Measurements from ENCODE around the gene RAB12.
"Not testable (repeated sequence)": the region's sequence is repeated elsewhere in the genome, so short reads cannot be mapped to it uniquely, and the experiment has no call there.

The RAB12 gene

DNA sequence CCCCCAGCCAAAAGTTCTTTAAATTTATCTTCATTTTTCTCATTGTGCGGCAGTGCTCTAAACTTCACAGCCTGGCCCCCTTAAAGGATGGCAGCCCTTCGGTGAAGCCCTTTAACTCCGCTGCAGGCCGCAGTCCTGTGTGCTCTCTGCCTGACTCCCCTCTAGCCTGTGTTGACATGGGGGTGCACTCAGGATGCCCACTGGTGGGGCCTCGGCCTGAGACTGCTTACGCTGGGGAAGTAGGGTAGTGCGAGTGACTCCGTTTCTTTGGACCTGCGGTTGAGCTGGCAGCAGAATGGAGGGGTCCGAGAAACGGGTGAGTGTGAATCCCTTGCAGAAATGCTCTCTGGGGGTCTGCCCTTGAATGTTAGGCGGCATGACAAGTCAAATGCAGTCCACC is 5.6 kb downstream of the RAB12 start:
- no peak for DNase-seq

- no peak for DNase-seq
These were observed 6.3 kb downstream of the RAB12 start for GRCh38 chr18:8615397-8616027.

- DNase-seq = no peak
These were observed 6.8 kb downstream of the RAB12 start for GRCh38 chr18:8616028-8616401.

DNA sequence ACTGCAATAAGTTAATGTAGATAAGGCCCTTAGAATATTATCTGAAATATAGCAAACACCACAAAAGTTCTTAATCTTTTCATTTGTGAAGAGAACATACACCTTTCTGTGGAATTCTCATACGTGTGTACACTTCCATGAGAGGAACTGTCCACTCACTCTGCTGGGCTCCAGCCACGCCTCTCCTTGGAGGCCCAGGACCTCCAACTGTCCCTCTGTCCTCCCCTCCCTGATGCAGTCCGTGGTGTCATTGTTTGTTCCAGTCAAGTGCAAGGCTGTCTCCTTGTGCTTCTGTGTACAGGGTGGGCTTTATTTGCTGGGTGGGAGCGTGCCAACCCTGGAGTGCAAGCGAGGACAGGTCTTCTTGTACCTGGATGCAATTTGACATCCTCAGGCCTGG is 8.7 kb downstream of the RAB12 start:
- DNase-seq = no peak

GRCh38 chr18:8619041-8619440 is 9.8 kb downstream of the RAB12 start:
- no peak for DNase-seq

DNA sequence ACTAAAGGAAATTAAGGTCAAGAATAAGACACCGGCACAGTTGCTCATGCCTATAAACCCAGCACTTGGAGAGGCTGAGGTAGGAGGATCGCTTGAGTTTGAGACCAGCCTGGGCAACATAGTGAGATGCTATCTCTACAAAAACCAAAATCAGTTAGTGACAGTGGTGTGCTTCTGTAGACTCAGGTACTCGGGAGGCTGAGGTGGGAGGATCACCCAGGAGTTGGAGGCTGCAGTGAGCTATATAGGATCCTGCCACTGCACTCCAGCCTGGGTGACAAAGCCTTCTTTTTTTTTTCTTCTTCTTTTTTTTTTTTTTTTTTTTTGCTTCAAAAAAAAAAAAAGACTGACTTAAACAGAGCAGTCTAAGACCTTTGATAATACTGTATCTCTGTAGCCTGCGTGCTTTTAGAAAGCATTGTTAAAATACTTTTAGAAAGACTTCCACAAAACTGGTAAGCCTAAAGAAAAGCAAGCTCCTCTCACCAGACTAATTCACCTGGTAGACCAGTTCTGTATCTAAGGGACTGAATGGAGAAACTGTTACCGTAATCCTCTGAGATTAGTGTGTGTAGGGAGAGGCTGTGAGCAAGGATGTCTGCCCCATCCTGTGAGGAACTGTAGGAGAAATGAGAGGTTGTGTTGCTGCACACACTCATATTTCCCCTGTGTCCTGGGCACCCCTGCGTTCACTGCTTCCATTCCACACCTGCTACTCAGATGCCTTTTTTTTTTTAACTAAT is 10.8 kb downstream of the RAB12 start:
- no peak for DNase-seq

- no peak for DNase-seq
These were observed 11.6 kb downstream of the RAB12 start for GRCh38 chr18:8620845-8621244.

DNA sequence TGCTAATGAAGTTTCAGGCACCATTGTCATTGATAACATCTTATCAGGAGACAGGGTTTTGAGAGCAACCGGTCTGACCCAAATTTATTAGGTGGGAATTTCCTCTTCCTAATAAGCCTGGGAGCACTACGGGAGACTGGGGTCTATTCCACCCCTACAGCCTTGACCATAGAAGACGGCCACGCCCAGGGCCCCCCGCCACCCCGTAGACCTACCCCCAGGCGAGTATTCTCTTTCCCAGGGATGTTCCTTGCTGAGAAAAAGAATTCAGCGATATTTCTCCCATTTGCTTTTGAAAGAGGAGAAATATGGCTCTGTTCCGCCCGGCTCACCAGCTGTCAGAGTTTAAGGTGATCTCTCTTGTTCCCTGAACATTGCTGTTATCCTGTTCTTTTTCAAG is 13.4 kb downstream of the RAB12 start:
- DNase-seq = not testable (repeated sequence)

GRCh38 chr18:8623549-8624106 is 14.4 kb downstream of the RAB12 start:
- no peak for DNase-seq

DNA sequence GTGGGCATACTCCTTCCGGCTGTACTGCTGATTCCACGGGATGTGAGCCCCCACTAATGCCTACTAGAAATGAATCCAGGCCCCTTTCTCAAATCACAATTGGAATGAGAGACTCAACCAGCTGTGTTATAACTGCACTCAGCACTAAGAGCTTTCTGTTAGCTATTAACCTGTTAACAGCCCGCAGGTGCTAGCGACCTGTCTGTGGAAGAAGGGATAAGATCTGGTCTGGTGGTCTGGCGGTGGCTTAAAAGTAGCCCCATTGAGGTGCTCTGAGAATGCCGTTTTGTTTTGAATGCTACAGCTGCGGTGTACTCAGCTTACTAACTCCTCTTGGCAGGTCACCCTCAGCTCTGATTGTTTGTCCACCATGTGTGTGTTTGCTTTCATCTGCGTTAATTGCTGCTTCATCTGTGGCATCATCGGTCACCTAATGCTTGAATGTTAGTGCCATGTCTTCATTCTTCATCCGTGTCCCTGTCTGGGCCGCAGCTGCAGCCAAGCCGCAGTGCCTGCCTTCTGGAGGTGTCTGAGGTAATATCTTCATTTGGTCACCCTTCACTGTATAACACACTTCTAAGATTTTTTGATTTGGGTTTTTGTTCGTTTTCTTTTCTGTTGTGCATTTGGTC is 16.3 kb downstream of the RAB12 start:
- no peak for DNase-seq

DNA sequence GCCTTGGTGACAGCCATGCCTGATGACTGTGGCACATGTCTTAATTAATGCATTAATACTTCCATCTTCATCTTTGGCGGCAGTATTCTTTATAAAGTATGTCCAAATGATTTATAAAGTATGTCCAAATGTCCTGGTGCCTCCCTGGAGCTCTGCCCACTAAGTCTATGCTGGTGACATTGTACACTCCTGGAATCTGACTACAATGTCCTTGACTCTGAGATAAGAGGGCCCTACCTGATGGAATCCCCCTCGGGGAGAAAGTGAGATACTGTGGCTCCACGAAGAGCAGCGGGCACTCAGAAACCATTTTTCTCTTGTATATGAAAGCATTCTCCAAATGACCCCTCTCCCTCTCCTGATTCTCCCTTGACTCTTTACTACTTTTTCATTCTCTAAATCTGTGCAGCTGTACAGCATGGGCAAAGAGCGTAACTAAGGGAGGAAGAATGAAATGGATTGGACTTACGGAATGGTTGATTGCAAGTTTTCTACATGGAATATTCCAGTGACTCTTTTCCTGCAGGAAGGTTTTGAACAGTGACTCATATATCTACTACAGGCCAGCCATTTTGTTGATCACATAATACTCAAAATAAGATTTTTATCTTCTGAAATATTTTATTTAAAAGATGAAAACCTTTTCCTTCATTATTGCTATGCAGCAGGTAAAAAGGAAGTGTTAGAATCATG is 17.3 kb downstream of the RAB12 start:
- DNase-seq = no peak

DNA sequence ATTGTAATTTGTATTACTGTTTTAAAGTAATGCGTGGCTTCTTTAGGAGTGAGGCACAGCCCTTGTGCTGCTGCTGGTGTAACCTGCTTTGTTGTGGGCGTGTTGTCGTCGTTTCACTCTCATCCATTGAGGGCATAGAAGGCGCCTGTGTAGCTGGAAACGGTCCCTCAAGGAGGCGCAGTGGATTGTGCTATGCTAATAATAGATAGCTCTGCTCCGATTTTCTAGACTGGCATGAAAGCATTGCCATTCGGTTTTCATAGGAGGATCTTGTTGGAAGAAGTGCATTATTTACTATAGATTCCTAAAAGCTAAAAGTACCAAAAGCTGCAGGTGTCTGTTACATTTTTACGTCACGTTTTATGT is 17.9 kb downstream of the RAB12 start:
- DNase-seq = no peak

- no peak for DNase-seq
These were observed 18.3 kb downstream of the RAB12 start for GRCh38 chr18:8627540-8627939.

DNA sequence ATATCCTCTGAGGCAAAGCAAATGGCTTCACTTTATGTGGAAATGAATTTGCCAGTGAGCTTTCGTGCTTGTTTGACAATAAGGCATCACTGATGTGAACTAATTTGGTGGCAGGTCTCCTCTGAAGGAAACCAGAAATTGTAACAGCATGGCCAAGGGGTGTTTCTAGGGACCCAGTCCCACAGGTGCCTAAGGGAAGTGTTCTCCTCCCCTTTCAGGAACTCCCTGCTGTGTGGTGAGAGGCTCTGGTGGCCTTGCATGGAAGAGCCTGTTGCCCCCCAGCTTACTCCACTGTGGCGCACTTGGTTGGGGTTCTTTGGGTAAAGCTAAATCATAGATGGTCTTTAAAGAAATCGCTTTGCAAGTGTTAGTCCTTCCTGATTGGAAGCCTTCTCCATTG is 20.4 kb downstream of the RAB12 start:
- DNase-seq = no peak

DNA sequence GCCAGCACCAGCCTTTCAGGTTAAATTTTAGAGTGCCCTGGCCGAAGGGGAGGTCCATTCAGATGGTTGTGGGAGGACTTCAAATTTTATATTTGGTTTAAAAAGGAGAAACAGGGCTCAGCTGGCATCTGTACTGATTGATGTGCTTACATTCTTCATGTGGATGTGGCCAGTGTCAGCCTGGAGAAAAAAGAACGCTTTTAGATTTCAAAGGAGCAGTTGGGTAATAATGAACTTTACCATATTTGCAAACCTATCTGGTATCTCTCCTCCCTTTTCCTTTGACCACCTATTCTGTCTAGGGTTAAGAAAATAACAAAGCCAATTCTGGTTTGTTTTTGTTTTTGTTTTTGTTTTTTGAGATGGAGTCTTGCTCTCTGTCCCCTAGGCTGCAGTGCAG is 21.3 kb downstream of the RAB12 start:
- no peak for DNase-seq

GRCh38 chr18:8631265-8631664 is 22.0 kb downstream of the RAB12 start:
- DNase-seq = no peak

DNA sequence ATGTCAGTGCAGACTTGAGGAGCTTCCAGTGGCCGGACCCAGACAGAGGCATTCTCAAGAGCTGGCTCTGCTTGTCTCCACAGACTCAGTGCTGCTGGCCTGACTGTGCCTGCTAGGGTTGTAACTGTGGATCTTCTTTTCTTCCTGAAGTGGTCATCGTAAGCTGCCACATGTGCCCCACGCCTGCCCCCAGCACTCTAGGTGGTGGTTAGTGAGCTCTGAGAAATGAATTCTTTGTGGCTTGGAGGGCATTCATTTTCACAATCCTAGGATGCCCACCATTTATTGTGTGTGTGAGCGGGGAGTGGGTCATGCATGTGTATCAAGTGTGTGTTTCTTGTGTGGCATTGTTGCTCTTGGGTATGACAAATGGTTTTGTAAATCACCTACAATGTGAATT is 23.1 kb downstream of the RAB12 start:
- no peak for DNase-seq

DNA sequence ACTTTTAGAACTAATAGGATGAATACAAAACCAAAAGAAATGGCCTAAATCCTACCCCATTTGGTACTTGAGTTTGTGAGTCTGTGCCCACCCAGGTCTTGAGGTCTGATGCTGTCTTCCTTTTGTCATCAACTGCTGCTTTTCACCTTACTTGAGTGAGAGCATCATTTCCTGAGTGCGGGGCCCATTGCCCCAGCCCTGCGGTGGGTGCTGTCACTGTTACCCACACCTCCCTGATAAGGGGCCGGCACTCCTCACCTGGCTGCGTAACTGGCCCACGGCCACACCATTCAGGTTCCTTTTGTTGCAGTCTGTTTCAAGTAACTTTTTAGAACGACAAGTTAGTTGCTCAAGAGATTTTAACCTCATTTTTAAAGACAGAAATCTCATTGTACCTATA is 25.3 kb downstream of the RAB12 start:
- DNase-seq = no peak

DNA sequence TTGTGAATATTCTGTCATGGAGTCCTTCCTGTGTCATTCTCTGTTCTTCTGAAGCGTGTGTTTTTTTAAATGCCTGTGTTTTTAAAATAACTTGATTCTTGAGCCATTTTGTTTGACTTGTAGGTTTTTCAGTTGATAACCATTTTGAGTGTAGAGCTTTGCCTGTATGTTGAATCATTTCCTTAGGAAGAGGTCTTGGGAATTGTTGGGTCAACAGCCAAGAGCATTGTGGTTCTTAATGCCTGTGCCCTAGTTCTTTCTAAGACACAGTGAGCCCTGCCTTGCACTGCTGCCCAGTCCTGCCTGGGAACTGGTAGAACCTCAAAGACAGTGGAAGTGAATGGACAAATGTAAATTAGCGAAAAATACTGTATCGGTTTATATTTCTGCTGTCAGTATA is 25.9 kb downstream of the RAB12 start:
- DNase-seq = no peak

GRCh38 chr18:8639762-8640161 is 30.5 kb downstream of the RAB12 start:
- no peak for DNase-seq

GRCh38 chr18:8643326-8643878 is 34.2 kb downstream of the RAB12 start:
- no peak for DNase-seq

GRCh38 chr18:8647359-8647758 is 38.1 kb downstream of the RAB12 start:
- DNase-seq = not testable (repeated sequence)

Data from NCI-H1048 (cell line).